OCI-LY3 (cell line): Measurements from ENCODE around the gene HMBS.
A peak's percentile ranks its signal among the peaks of the same experiment; 100 is the strongest.

Experiments
- H2AFZ ChIP-seq: fragments of 200-600, 300-600 bp; shearing (Covaris generic); 2 replicates; pipeline ENCODE4 v1.6.0; 2014; ENCODE audit warnings: antibody characterized with exemption, low read depth, low read length
- H3K27ac ChIP-seq: fragments of 200-600, 300-600 bp; sonication (generic); 2 replicates; pipeline ENCODE4 v1.5.1; 2014; ENCODE audit warnings: mild to moderate bottlenecking, low read length, moderate library complexity, mixed read lengths
- H3K27me3 ChIP-seq: fragments of 200-600, 300-600 bp; sonication (generic); 2 replicates; pipeline ENCODE4 v1.6.1; 2014; ENCODE audit warnings: low read depth, low read length, mixed read lengths
- H3K36me3 ChIP-seq: fragments of 200-600, 300-600 bp; sonication (generic); replicated peaks from 2 replicates; pipeline ENCODE3; 2014; ENCODE audit warnings: low read depth, low read length, mixed read lengths
- H3K4me1 ChIP-seq: fragments of 300-600, 200-600 bp; sonication (generic); 2 replicates; pipeline ENCODE4 v1.6.1; 2014; ENCODE audit warnings: low read length, mixed read lengths
- H3K4me2 ChIP-seq: fragments of 200-600, 300-600 bp; sonication (generic); 2 replicates; pipeline ENCODE4 v1.6.1; 2014; ENCODE audit warnings: low read length, mixed read lengths
- H3K4me3 ChIP-seq: fragments of 300-600, 200-600 bp; sonication (generic); 2 replicates; pipeline ENCODE4 v1.5.1; 2014; ENCODE audit warnings: antibody characterized with exemption, mild to moderate bottlenecking, low read length, moderate library complexity
- H3K79me2 ChIP-seq: fragments of 300-600, 200-600 bp; shearing (Covaris generic); 2 replicates; pipeline ENCODE4 v1.6.1; 2014; ENCODE audit warnings: mild to moderate bottlenecking, low read length, mixed read lengths
- H3K9ac ChIP-seq: fragments of 300-600, 200-600 bp; shearing (Covaris generic); 2 replicates; pipeline ENCODE4 v1.6.0; 2014; ENCODE audit warnings: mild to moderate bottlenecking, low read length, moderate library complexity
- H3K9me3 ChIP-seq: fragments of 200-600, 300-600 bp; shearing (Covaris generic); 2 replicates; pipeline ENCODE4 v1.6.1; 2014; ENCODE audit warnings: low read length, mixed read lengths; ENCODE audit not compliant: insufficient read depth
- H4K20me1 ChIP-seq: fragments of 200-600, 300-600 bp; sonication (generic); 2 replicates; pipeline ENCODE4 v1.6.1; 2016; ENCODE audit warnings: low read length, mixed read lengths; ENCODE audit not compliant: insufficient read depth
- CTCF ChIP-seq: fragments of 200-600, 300-600 bp; sonication (generic); IDR thresholded peaks from 2 replicates; pipeline ENCODE4 v1.5.1; 2014; ENCODE audit warnings: antibody characterized with exemption, low read length, low read depth
- EZH2phosphoT487 ChIP-seq: fragments of 200-600 bp; shearing (Covaris generic); IDR thresholded peaks from 2 replicates; pipeline ENCODE4 v1.6.1; 2018; ENCODE audit warnings: antibody characterized with exemption, mixed run types, low read depth

HMBS gene

GRCh38 chr11:119093942-119094815 is 9.5 kb downstream of the HMBS start:
- TF ChIP-seq EZH2phosphoT487 (no peak), CTCF (no peak)
- Histone ChIP-seq H3K9ac (peak overlapping the region; percentile 92), H4K20me1 (peaks cover 26% of the 10 kb centered on the region), H3K79me2 (peaks cover 37% of the 10 kb centered on the region), H3K9me3 (no peaks in the 10 kb centered on the region), H3K27me3 (no peaks in the 10 kb centered on the region), H3K27ac (peak overlapping the region; percentile 73), H2AFZ (no peak overlapping the region), H3K4me1 (peaks cover 31% of the 10 kb centered on the region), H3K36me3 (peaks cover 58% of the 10 kb centered on the region), H3K4me2 (peak overlapping the region; percentile 96), H3K4me3 (peak overlapping the region; percentile 97)

- Histone ChIP-seq H3K4me1 (peaks cover 31% of the 10 kb centered on the region), H3K4me2 (peak overlapping the region; percentile 96), H3K9ac (peak overlapping the region; percentile 92), H4K20me1 (peaks cover 26% of the 10 kb centered on the region), H3K9me3 (no peaks in the 10 kb centered on the region), H3K79me2 (peaks cover 38% of the 10 kb centered on the region), H3K27me3 (no peaks in the 10 kb centered on the region), H3K4me3 (peak overlapping the region; percentile 97), H3K27ac (peak overlapping the region; percentile 73), H2AFZ (no peak overlapping the region), H3K36me3 (peaks cover 58% of the 10 kb centered on the region)
- TF ChIP-seq CTCF = peak; percentile 56; the same call in 1 of the 2 replicates
- no peak for TF ChIP-seq EZH2phosphoT487
Observed at GRCh38 chr11:119094816-119095065, 10.1 kb downstream of the HMBS start.

GRCh38 chr11:119095066-119095880 is 10.6 kb downstream of the HMBS start:
- H3K27me3 ChIP-seq = no peaks in the 10 kb centered on the region
- peak overlapping the region; percentile 92 for H3K9ac ChIP-seq
- TF ChIP-seq CTCF (peak; percentile 19), EZH2phosphoT487 (no peak)
- H3K79me2 ChIP-seq = peaks cover 41% of the 10 kb centered on the region
- peaks cover 58% of the 10 kb centered on the region for H3K36me3 ChIP-seq
- H3K27ac ChIP-seq = peak overlapping the region; percentile 73
- H2AFZ ChIP-seq = no peak overlapping the region
- no peaks in the 10 kb centered on the region for H3K9me3 ChIP-seq
- peak overlapping the region; percentile 96 for H3K4me2 ChIP-seq
- peak overlapping the region; percentile 97 for H3K4me3 ChIP-seq
- H3K4me1 ChIP-seq = peaks cover 35% of the 10 kb centered on the region
- peaks cover 26% of the 10 kb centered on the region for H4K20me1 ChIP-seq

- H3K27ac ChIP-seq = no peak overlapping the region
- peaks cover 20% of the 10 kb centered on the region for H3K36me3 ChIP-seq
- no peak overlapping the region for H2AFZ ChIP-seq
- TF ChIP-seq CTCF (no peak), EZH2phosphoT487 (no peak)
- no peaks in the 10 kb centered on the region for H4K20me1 ChIP-seq
- peak overlapping the region; percentile 95 for H3K4me2 ChIP-seq
- no peak overlapping the region for H3K4me3 ChIP-seq
- H3K4me1 ChIP-seq = peaks cover 23% of the 10 kb centered on the region
- no peaks in the 10 kb centered on the region for H3K27me3 ChIP-seq
- H3K9ac ChIP-seq = no peak overlapping the region
- H3K9me3 ChIP-seq = no peaks in the 10 kb centered on the region
- peaks cover 28% of the 10 kb centered on the region for H3K79me2 ChIP-seq
Observed at GRCh38 chr11:119099711-119100110, 15.0 kb downstream of the HMBS start.
